ENCODE measurements around the gene PTK7.
"Not testable (repeated sequence)": the region's sequence is repeated elsewhere in the genome, so short reads cannot be mapped to it uniquely, and the experiment has no call there.

PTK7 gene

DNA sequence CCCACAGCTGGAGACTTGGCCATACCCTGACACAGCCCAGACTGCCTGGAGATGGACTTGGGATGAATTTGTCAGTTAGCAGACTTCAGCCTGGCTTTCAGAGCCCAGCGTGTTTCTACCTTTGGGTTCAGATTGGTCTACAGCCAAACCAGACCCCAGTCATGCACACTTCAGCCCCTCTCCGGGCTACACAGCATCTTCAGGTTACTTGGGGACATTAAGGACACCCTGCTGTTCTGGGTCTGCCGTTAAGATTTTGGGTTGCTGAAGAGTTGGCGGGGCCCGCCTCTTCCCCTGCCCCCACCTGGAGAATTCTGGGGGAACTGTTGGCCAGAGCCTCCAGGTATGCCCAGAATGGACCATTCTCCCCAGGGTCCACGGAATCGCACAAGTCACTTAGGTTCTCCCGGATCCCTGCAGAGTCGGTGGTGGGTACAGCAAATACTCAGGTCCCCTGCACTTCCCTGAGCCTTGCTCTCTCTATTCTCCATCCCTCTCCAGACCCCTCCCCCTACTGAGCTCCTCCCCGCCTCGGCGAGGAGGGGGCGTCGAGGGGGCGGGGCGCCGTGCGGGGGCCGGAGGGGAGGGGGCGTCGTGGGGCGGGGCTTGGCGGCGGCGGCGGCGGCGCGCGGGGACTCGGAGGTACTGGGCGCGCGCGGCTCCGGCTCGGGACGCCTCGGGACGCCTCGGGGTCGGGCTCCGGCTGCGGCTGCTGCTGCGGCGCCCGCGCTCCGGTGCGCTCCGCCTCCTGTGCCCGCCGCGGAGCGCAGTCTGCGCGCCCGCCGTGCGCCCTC lies at the start of gene PTK7:
Gene PTK7 (plus strand): TSS at position 645 of the 794 bp plus-strand sequence. CDS start 175 bp downstream, outside the sequence.
- peak in 2 of 3 donors; percentile 39 to 64 for DNase-seq

DNA sequence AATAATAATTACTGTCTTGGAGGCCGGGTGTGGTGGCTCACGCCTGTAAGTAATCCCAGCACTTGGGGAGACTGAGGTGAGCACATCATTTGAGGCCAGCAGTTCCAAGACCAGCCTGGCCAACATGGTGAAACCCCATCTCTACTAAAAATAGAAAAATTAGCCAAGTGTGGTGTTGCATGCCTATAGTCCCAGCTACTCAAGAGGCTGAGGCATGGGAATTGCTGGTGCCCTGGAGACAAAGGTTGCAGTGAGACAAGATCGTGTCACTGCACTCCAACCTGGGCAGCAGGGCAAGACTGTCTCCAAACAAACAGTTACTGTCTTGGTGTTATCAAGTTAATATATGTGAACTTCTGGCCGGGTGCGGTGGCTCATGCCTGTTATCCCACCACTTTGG lies 49.7 kb upstream of the PTK7 start:
- no peak for DNase-seq

DNA sequence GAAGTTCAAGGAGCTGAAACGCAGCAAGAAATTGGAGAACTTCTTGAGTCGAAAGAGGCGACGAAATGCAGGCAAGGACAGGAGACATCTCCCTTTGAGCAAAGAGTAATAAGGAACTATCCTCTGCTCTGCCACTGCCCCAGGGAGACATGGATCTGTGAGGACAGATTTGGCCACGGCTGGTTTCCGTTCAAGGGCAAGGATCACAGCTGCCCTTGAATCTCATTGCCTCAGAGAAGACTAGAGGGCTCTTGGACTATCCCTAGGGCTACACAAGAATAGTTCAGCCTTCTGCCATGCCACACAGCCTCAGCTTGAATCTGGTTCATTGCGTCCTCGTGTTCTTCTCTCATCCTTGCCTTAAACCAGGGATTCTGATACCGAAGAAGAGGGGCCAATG lies 47.0 kb upstream of the PTK7 start:
- DNase-seq: no peak

DNA sequence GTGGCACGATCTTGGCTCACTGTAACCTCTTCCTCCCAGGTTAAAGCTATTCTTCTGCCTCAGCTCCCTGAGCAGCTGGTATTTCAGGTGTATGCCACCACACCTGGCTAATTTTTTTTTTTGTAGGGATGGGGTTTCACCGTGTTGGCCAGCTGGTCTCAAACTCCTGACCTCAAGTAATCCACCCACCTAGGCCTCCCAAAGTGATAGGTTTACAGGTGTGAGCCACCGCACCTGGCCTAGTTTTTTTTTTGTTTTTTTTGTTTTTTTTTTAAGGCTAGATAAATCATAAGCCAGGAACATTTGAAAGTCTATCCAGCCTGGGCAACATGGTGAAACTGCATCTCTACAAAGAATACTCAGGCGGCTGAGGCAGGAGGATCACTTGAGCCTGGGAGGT lies 43.8 kb upstream of the PTK7 start:
- DNase-seq: no peak

DNA sequence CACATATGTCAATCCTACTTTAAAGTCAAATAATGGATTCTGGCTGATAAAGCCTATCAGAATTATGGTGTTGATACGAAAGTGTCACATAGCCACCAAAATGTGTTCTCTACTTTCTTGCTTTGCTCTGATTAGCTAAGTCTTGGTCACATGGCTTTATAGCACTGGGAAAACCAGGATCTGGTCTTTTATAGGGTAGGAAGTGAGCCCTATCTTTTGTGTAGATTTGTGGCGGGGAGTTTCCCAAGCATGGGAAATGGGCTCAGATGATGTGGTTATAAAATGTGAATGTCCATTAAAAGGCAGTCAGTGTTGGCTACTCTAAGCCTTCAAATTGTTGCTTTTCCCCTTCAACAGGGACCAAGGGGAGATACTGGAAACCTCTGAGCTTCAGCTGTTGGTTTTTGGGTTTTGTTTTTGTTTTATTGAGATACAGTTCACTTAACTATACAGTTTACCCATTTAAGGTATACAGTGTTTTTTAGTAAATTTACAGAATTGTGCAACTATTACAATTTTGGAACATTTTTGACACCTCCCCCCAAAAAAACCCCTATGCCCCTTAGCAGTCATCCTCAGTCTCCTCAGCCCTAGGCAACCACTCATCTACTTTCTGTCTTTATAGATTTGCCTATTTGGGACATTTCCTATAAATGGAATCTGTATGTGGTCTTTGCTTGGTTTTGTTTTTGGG lies 42.5 kb upstream of the PTK7 start:
- DNase-seq: peak; percentile 47 to 62 (median 48)

DNA sequence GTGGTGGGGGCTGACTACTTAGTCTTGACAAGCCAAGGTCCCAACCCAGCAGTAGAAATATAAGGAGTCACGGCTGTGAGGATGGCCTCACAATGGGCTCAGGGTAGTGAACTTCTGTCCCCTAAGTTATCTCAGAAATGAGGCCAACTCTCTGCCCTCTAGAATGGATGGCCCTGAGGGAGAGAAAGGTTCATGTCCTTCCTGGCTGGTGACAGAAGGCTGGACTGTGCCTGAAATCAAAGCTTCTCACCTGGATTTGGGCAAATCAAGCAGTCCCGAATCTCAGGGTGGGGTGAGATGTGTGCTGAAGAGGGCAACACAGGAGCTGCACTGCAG lies 42.0 kb upstream of the PTK7 start:
- DNase-seq: no peak

DNA sequence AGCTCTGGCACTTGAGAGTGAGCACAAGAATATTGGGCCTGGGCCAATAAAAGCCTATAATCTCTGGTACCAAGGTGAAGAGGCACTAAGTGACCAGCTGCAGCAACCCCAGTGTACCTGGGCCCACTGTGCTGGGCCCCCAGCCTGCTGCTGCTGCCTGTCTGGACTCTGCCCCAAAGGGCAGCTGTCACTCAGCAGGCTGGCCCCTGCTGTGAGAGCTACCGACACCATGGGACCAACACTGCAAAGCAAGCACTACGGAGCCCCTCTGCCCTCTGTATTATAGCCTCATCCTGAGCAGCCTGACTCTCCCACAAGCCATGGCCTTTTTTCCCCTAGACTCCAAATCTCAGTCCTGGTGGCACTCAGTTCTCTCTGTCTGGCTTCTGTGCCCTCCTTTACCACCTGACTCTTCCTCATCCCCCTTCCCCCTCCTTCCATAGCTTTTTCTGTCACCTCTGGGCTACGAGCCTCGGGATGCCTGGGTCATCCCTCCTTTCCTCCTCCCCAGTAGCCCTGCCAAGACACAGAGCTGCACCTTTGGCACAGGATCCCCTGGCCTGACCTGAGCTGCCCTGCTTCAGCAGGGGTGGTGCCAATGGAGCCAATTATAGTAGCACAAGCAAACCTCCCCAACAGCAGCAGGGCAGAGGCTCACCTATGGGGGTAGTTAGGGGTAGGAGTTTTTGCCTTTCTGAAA lies 40.5 kb upstream of the PTK7 start:
- no peak for DNase-seq

DNA sequence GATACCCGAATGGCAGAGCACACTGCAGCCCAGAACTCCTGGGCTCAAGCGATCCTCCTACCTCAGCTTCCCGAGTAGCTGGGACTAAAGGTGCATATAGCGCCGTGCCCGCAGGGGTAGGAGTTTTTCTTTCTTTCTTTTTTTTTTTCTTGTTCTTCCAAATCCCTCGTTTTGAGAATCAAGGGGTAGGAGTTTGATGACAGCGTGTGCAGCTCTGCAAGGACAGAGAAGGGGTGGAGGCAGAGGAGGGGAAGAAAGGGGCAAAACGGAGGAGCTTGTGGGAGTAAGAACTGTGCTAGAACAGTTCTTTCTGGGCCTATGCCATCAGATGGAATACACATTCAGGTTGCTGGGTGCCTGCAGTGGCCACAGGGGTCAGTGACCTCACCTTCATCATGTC lies 39.4 kb upstream of the PTK7 start:
- no peak for DNase-seq

DNA sequence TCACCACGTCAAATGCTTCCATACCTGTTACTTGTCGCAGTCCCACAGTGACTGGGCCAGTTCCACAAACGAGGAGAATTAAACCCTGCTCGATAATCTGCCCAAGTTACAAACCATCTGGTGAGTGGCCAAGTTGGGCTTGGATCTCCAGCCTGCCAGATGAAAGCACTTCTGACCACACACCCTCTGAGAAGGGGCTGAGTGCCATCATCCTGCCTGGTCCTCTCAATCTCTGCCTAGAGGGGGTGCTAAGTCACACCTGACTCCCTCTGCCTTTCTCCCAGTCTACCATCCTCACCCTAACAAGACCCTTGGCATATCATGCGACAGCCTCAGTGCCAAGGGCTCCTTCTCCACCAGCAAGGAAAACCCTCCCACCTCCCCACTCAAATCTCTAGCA lies 38.9 kb upstream of the PTK7 start:
- DNase-seq: no peak

DNA sequence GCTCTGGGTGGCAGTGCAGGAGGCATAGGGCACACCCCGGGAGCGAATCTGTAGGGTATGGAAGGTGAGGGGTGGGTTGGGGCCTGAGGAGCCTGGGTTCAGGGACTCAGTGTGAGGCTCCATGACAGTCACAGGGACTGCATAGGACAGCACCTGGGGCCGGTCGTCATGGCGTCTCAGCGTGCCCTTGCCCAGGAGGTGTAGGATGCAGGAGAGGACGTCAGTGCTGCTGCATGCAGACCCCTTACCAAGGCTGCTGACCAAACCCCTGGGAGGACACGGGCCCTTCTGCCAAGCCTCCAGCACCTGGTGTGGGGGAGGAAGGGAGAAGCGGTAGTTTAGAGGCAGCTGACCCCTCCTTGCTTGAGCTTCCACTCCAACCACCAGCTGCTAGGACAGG lies 38.4 kb upstream of the PTK7 start:
- no peak for DNase-seq

DNA sequence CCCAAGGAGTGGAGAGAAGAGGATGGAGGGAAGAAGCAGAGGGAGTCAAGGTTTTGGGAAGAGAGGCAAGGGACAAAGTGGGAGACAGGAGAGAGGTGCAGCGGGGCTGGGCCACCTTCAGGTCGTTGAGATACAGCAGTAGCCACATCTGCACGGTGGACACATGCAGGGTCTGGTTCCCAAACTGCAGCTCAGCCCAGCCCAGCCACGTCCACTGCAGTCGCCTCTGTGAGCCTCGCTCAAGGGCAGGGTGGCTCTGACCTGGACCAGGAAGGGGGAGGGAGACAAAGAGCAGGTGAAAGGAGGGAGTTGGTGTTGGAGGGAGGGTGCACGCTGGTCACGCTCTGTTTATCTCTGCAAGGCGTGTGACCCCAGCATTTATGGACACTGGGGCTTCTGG lies 37.4 kb upstream of the PTK7 start:
- no peak for DNase-seq

DNA sequence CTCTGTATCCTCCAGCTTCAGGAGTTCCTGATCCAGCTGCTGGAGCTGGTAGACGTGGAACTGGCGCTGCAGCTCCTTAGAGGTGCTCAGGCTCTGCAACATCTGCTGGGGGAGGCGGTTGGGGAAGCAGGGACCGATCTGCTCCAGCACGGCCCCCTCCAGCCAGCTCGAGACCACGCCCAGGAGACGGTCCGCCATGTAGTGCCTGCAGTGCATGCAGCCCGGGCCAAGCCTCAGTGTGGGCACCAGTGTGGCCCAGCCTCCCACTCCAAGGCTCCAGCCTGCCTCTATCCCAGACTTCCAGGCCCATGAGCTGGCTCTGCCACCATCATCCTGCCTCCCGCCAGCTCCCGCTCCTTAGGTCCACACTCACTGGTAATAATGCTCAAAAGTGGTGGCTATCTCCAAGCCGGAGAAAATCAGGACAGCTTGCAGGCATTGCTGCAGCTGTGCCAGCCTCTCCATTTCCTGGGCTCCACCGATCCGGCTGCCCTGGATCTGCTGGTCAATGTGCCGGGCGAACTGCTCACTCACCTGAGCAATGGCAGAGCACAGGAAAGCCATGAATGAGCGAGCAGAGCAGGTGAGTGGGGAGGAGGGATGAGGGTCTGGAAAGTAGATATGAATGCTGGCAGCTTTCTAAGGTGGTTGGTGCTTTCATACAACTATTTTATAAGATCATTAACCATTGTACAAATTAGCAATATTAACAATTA lies 35.4 kb upstream of the PTK7 start:
- DNase-seq: no peak

DNA sequence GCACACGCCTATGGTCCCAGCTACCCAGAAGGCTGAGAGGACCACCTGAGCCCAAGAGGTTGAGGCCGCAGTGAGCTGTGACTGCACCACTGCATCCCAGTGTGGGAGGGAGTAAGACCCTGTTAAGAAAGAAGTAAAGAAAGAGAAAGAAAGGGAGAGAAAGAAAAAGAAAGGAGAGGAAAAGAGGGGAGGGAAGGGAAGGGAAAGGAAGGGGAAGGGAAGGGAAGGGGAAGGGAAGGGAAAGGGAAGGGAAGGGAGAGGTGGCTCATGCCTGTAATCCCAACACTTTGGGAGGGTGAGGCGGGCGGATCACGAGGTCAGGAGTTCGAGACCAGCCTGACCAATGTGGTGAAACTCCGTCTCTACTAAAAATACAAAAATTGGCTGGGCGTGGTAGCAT lies 34.6 kb upstream of the PTK7 start:
- DNase-seq: not testable (repeated sequence)

DNA sequence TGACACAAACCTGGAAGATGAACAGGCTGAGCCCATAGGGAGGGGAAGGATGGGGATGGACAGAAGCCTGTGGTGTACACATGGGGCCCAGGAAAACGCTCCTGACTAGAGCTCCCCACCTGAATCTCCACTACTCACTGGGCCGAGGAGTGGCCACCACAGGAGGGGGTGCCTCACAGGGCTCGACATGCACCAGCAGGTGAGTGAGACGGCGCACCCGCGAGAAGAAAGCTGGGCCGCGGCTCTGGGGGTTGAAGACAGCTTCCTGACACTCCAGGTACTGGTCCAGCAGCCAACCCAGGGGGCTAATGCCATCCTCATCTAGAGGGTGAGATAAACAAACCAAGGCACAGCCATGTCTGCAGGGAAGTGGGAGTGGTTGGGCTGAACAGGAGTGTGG lies 32.8 kb upstream of the PTK7 start:
- DNase-seq: no peak

DNA sequence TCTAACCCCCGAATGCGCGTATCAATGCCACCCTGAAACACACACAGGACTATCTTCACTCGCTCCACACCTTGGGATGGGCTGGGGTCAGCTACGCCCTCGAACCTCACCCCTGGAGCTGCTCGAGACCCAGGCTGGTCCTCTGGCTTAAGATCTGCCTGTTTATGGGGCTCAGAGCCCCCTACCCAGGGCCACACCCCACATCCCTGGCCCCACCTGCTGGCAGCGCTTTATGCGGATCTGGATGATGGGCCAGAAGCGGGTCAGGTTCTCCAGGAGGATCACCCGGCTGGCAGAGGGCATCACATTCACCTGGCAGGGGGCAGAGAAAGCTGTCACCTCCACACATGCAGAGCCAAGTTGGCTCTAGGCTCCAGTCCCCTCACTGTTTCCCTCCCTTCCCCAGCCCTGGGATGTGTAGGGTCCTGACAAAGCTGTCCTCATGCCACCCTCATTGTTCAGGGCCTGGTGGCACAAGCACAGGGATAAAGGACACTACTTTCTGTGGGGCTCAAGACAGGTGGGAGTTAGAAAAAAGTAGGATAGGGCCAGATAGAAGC lies 30.7 kb upstream of the PTK7 start:
- no peak for DNase-seq

DNA sequence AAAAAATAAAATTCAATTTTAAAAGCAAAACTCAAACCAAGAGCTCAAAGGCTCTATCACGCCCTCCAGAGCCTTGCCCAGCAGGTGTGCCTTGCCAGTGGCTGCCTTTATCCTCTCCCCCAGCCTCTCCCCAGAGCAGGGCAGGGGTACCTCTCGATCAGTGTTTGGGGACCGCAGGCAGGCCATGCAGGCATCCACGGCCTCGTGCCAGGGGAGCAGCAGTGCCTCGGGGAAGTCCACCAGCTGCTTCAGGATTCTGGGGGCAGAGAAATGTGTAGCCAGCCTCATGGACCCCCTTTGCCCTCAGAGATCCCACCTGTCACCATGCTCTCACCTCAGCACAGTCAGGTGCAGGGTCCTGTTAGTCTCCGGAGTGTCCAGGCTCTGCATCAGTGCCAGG lies 28.1 kb upstream of the PTK7 start:
- no peak for DNase-seq

DNA sequence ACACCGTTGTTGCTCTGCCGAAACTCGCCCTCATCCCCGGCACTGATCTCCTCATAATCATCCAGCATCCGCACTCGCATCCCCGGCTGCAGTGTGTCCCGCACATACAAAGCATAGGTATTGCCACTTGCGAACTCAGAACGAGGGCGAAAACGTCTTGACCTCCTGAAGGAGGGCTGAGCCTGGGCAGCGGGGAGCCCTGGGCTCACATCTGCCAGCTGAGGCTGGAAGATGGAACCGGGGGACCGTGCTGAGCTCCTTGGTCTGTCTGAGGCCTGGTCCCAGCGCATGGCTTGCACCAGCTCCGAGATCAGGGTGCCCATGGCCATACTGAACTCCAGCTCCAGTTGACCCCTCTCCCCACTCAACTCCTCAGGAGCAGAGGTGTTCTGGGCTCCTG lies 25.1 kb upstream of the PTK7 start:
- no peak for DNase-seq

DNA sequence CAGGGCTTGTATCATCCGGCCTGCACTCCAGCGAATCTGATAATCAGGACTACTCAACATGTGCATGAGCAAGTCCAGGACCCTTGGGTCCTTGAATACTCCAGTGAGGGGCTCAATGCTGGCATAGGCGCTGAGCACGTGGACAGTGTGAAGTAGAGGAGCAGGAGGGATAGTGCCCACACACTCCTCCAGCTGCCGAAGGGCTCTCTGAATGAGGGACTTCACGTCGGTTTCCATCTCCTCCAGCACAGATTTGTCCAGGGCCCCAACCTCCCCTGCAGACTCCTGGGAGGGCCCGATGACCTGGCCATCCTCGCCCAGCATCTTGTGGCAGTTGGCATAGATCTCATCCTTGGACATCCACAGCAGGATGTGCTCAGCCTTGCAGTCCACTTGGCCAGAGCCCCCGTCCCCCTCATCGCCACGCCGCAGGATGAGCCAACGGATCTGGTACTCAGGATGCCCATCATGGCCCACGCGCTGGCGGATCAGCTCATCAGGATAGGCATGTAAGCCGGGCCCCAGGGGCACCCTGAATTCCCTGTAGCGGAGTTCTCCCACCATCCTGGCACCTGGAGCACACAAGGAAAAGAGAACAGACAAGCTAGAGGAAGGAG lies 23.8 kb upstream of the PTK7 start:
- DNase-seq: no peak

DNA sequence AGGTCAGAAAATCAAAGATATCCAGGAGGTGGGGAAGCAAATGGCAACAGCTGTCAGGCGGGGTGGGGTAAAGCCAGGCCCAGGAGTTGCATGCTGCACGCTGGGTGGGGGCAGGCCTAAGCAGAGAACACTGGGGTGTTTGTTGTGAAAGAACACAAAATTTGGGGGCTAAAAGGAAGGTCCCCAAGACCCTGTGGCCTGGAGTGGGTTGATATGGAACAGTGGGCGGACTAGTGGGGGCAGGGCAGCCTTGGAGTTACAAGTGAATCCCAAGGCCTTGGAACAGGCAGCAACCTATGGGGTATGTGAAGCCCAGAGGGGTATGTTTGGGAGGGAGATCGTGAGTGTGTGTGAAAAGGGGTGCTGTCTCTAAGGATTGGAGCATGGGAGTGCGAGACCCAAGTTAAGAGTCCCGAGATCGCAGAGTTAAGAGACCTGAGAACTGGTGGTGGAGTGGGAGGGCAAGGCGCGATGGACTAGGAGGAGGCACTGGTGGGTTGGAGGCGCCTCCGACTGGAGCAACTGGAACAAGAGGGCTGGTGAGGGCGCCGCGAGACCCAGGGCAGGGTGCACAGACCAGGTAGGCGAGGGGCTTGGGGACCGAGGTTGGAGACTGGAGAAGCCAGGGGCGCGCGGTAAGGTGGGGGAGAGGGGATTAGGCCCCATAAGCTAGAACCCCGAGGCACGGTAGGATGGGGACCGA lies 23.1 kb upstream of the PTK7 start:
- DNase-seq: peak in 1 of 3 donors; percentile 35

DNA sequence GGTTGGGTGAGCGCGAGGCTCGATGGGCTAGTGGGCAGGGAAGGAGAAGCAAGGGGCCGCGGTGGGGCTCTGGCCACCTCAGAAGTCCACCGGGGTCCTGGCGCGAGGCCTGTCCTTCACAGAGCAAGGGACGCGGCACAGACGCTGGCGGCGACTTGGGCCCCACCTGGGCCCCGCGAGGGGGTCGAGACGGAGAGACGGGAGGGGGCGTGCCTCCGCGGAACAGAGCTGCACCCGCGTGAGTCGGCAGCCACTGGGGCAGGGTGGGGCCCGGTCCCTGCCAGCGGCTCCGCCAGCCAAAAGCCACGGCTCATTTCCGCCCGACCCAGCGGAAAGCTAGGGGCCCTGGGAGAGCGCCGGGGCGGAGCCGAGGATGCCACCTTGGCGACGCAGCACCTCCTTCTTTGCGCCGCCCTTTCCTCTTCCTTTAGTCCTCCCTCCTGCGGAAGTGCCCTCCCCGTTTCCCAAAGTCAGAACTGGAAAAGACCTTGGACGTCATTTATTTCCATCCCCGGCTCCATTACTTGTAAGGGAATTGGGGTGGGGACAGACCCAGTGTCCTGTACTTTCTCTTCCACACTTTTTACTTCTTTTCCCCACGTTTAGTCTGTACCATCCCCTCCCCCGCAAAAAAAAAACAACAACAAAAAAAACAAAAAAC lies 22.4 kb upstream of the PTK7 start, which contains the start of gene CUL7:
Gene CUL7 (minus strand): TSS at position 307 of the 661 bp plus-strand sequence. CDS start 1,063 bp downstream, outside the sequence.
- DNase-seq: peak; percentile 87 to 92 (median 87)

Measured in suppressor macrophage treated with lipopolysaccharide for 1 hour (primary cell).